ENCODE data around the gene LGR6. TPM values are rescaled to one million over a fixed set of nuclear protein-coding genes. Genes with fewer than 3 reads are reported as not detected.
"Not testable (repeated sequence)": the region's sequence is repeated elsewhere in the genome, so short reads cannot be mapped to it uniquely, and the experiment has no call there.

The LGR6 gene
- total and polyA plus RNA-seq, 2 experiments from 2014 or later = 0.66 to 0.89 TPM

- TF ChIP-seq ZNF462 (CRISPR knock-in tag; IDR thresholded peaks at IDR 0.05) = no peak
- no peak for TF ChIP-seq CREB1 (CRISPR knock-in tag; IDR thresholded peaks at IDR 0.05; ENCODE audit: low read depth)
- TF ChIP-seq ZNF331 (CRISPR knock-in tag; IDR thresholded peaks at IDR 0.05; ENCODE audit: low read depth) = no peak
- TF ChIP-seq NANOG (IDR thresholded peaks at IDR 0.05; ENCODE audit: borderline replicate concordance) = no peak
- no peak for TF ChIP-seq EZH2 (IDR thresholded peaks at IDR 0.05; ENCODE audit: low read depth, unreplicated experiment)
- TF ChIP-seq EZH2phosphoT487 (IDR thresholded peaks at IDR 0.05; ENCODE audit: unreplicated experiment) = no peak
- TF ChIP-seq STAT1 (IDR thresholded peaks at IDR 0.05; ENCODE audit: unreplicated experiment) = no peak
- no peak for TF ChIP-seq JUNB (IDR thresholded peaks at IDR 0.05; ENCODE audit: unreplicated experiment)
- no peak for TF ChIP-seq ETS1 (IDR thresholded peaks at IDR 0.05)
- no peak for TF ChIP-seq ZNF114 (CRISPR knock-in tag; IDR thresholded peaks at IDR 0.05)
Observed at GRCh38 chr1:202255343-202255742, 61.7 kb downstream of the LGR6 start (continued).

- Histone ChIP-seq H3K79me2 (replicated peaks; ENCODE audit: insufficient read depth) (no peaks in the 10 kb centered on the region), H3K9me2 (ENCODE audit: insufficient read depth) (peaks cover 9% of the 10 kb centered on the region; the same call in 1 of the 2 replicates), H3F3A (replicated peaks; ENCODE audit: low read depth) (no peaks in the 10 kb centered on the region), H3K4me1 (ENCODE audit: insufficient read depth) (no peaks in the 10 kb centered on the region), H3K27ac (ENCODE audit: low read depth) (no peak overlapping the region), H2AFZ (no peak overlapping the region), H3K27me3 (ENCODE audit: insufficient read depth) (no peaks in the 10 kb centered on the region), H3K36me3 (ENCODE audit: insufficient read depth) (no peaks in the 10 kb centered on the region), H3K4me2 (no peak overlapping the region), H3K4me3 (no peak overlapping the region), H4K20me1 (replicated peaks; ENCODE audit: insufficient read depth) (no peaks in the 10 kb centered on the region)
- no peak for TF ChIP-seq EZH2phosphoT487 (IDR thresholded peaks at IDR 0.05; ENCODE audit: unreplicated experiment)
- Mint-ChIP-seq H3K9me3 (peaks cover 3% of the 10 kb centered on the region; the same call in 2 of the 3 replicates), H3K4me3 (no peak overlapping the region), H3K4me1 (peaks cover 10% of the 10 kb centered on the region), H3K27me3 (ENCODE audit: insufficient read depth, low read depth, poor library complexity) (no peaks in the 10 kb centered on the region), H3K36me3 (ENCODE audit: low read depth) (no peaks in the 10 kb centered on the region), H3K27ac (no peak overlapping the region)
- ATAC-seq (no peak), DNase-seq (ENCODE audit: low spot score) (no peak)
Observed at GRCh38 chr1:202259705-202260104, 66.1 kb downstream of the LGR6 start.

GRCh38 chr1:202261209-202261958 is 67.8 kb downstream of the LGR6 start:
- H3K4me3 ChIP-seq; H3K4me2 ChIP-seq; H3K27ac Mint-ChIP-seq; H3K27me3 Mint-ChIP-seq (ENCODE audit: insufficient read depth, low read depth, poor library complexity); H4K20me1 ChIP-seq (replicated peaks; ENCODE audit: insufficient read depth); H3K27me3 ChIP-seq (ENCODE audit: insufficient read depth); H2AFZ ChIP-seq; H3K27ac ChIP-seq (ENCODE audit: low read depth); H3K9me3 Mint-ChIP-seq; ATAC-seq; H3K4me1 ChIP-seq (ENCODE audit: insufficient read depth); H3K36me3 ChIP-seq (ENCODE audit: insufficient read depth); DNase-seq (ENCODE audit: low spot score); H3F3A ChIP-seq (replicated peaks; ENCODE audit: low read depth); H3K4me3 Mint-ChIP-seq; H3K79me2 ChIP-seq (replicated peaks; ENCODE audit: insufficient read depth); H3K36me3 Mint-ChIP-seq (ENCODE audit: low read depth): not testable (repeated sequence)
- peaks cover 12% of the 10 kb centered on the region for H3K4me1 Mint-ChIP-seq
- H3K9me2 ChIP-seq (ENCODE audit: insufficient read depth) = peaks cover 12% of the 10 kb centered on the region; the same call in 1 of the 2 replicates

Measured in GM23338 (cell line).